Fibroblast of skin of abdomen (primary cell): Measurements from ENCODE around the gene CHRNB1.
A peak's percentile ranks its signal among the peaks of the same experiment; 100 is the strongest.

Experiments used
- DNase-seq: peaks from one replicate; pipeline ENCODE4 v3.0.0-alpha.2; 2013

The CHRNB1 gene

DNA sequence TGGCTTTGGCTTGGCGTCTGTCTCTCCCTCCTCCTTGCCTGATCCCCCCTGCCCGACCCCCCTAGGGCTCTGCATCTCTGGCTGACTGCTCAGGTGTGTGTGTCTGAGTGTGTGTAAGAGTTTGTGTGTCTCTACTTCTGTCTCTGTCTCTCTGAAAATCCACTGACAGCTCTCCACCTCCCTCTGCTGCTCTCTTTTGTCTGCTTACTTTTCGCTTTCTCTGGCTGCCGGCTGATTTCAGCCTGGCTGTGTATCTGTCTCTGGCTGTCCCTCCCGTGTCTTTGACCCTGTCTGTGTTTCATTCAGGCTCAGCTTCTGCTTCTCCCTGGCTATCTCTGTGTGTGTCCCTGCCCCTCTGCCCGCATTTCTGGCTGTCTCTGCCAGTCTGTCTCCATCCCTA, 28.5 kb upstream of the CHRNB1 start:
- no peak for DNase-seq

DNA sequence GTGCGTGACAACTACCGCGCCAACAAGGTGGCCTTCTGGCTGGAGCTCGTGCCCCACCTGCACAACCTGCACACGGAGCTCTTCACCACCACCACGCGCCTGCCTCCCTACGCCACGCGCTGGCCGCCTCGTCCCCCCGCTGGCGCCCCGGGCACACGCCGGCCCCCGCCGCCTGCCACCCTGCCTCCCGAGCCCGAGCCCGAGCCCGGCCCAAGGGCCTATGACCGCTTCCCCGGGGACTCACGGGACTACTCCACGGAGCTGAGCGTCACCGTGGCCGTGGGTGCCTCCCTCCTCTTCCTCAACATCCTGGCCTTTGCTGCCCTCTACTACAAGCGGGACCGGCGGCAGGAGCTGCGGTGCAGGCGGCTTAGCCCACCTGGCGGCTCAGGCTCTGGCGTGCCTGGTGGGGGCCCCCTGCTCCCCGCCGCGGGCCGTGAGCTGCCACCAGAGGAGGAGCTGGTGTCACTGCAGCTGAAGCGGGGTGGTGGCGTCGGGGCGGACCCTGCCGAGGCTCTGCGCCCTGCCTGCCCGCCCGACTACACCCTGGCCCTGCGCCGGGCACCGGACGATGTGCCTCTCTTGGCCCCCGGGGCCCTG, 27.7 kb upstream of the CHRNB1 start:
- no peak for DNase-seq

DNA sequence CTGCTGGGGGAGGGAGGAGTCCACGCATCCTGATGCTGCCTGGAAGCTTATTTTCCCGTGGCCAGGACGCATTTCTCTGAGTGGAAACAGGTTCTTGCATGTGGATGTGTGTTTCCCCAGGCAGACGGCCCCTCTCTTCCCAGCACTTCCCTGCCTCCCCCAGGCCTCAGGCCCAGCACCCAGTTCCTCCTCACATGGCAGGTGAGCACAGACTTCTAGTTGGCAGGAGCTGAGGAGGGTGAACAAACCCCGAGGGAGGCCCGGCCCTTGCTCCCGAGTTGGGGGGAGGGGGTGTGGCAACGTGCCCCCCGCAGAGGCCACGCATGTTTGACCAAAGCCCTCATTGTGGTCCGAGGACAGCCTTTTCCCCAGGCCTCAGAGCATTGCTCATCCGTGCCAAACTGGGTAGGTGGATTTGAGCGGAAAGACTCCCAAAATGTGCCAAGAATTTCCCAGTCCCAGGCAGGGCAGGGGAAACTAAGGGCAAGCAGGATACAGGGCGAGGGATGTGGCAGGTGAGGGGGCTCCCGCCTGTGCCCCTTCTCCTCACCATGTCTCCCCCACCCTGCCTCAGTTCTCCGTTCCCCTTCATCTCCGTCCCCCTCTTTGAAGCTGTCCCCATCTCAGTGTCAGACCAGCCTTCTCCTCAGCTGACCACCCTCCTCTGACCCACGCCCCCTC, 26.2 kb upstream of the CHRNB1 start:
- DNase-seq = no peak

DNA sequence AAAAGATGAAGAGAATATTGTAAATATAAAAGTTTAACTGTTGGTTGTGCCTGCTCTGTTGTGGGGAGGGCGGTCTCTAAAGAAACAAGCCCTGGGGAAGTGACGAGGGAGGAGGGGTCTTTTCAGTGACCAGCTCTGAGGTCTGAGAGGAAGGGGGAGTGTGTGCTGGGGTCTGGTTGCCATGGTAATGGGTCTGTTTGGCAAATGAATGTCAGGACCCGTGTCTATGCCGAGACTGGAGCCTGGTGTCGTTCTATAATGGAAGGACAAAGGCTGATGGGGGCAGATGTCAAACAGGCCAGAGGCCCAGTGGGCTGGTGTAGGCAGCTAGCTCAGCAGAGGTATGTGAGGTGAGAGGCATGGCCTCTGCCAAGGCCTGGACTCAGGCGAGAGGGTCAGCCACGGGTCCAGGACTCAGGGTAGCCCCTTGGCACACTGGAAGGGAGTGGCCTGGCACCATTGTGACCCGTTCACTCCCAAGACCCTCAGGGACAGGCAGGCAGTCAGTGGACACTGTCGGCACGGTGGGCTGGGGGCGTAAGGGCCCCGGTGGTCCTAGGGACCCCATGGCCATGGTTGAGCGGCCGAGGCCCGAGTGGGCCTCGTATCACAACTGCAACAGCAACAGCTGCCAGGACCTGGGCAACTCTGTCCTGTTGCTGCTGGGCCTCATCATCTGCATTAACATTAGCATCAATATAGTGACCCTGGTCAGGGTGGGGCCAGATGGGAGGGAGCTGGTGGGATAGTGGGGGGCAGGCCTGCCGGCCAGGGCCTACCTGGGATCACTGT, 24.8 kb upstream of the CHRNB1 start, which contains the start of gene SPEM1:
TSS of gene SPEM1 (plus strand) at position 506 of the 792 bp plus-strand sequence. CDS start at position 567, 61 bp downstream.
- no peak for DNase-seq

DNA sequence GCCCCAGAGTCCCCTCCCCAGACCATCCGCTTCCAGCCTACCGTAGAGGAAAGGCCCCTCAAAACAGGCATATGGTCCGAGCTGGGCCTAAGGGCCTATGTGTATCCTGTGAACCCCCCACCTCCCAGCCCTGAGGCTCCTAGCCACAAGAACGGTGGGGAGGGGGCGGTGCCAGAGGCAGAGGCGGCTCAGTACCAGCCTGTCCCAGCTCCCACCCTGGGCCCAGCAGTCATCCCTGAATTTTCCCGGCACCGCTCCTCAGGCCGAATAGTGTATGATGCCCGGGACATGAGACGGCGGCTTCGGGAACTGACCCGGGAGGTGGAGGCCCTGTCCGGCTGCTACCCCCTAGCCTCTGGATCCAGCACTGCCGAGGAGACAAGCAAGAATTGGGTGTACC, 23.7 kb upstream of the CHRNB1 start:
- no peak for DNase-seq

DNA sequence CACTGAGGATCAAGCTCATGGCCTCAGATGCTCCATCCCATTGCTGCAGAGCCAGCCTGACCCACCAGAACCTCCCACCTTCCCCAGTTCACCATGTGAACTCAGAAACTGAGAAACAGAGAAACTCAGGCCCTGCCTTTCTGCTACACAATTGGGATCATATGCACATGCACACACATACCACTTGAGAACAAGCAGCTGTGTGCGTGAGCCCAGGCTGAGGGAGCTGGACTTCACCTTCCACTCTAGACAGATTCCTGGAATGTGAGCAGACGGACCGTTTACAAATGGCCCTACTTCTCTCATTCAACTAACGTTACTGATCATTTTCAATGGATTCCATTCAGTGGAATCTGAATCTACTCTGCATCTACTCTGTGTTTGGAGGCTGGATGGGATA, 21.2 kb upstream of the CHRNB1 start:
- DNase-seq = no peak

DNA sequence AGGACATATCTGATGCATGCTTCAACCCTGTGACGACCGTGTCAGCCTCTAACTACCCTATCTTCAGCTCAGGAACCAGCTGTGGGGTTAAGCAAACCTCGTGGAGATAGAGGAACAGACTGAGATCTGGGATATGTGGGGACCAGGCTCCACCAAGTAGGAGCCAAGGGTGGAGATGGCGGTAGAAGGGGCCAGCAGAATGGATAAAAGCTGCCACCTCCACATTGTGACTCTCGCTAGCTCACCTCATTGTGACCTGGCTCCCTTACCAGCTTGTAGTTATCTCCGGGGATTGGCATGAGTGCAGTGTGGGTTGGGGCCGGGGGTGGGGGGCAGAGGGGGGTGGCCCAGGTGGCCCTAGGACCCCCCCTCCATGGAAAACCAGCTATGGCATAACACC, 19.5 kb upstream of the CHRNB1 start, which contains the start of gene SPEM2:
TSS of gene SPEM2 (plus strand) at position 301 of the 400 bp plus-strand sequence. CDS start at position 374, 73 bp downstream.
- DNase-seq = no peak

DNA sequence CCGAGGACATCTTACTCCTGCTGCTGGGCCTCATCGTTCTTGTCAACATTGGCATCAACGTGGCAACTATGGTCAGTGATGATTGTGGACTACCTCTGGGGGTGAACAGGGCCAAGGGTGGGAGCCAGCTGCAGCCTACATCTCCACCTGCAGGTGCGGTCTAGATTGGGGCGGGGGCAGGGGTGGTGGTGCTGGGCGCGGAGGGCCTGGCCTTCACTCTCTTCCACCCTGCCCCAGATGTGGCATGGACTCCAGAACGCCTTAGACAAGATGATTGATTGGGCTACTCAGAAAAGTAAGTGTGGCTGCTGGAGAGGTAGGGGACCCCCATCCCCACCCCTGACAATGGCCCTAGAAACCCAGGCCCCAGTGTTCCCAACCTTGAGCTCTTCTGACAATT, 19.1 kb upstream of the CHRNB1 start:
- no peak for DNase-seq

DNA sequence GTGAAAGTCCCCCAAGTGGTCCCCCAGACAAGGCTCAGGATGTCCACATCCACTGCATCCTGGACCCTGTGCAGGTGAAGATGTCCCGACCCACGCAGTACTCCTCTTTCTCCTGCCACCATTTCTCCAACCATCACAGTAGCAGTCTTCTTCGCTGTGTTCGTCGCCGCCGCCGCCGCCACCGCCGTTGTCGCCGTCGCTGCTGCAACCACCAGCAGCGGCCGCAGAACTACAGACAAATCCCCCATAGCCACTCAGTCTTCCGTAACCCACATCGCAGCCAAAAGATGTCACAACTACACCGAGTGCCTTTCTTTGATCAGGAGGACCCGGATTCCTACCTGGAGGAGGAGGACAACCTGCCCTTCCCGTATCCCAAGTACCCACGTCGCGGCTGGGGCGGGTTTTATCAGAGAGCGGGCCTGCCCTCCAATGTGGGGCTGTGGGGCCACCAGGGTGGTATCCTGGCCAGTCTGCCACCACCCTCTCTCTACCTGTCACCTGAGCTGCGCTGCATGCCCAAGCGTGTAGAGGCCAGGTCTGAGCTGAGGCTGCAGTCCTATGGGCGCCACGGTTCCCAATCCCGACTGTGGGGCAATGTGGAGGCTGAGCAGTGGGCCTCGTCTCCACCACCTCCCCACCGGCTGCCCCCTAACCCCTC, 18.5 kb upstream of the CHRNB1 start:
- no peak for DNase-seq

DNA sequence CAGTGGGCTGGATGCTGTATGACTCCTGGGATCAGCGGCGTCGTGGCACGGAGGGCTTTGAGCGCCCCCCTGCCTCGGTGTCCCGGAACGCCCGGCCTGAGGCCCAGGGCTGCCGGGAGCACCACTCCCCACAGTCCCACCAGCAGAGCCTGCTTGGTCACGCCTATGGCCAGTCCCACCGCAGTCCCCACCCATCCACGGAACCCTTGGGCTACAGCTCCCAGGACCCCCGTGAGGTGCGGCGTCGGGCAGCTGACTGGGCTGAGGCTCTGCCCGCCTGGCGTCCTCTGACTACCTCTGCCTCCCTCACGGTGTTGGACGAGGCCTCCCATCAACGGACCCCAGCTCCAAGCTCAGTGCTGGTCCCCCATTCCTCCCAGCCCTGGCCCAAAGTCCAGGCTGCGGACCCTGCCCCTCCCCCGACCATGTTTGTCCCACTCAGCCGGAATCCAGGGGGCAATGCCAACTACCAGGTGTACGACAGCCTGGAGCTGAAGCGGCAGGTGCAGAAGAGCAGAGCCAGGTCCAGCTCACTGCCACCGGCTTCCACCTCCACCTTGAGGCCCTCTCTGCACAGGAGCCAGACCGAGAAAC, 17.9 kb upstream of the CHRNB1 start:
- no peak for DNase-seq

DNA sequence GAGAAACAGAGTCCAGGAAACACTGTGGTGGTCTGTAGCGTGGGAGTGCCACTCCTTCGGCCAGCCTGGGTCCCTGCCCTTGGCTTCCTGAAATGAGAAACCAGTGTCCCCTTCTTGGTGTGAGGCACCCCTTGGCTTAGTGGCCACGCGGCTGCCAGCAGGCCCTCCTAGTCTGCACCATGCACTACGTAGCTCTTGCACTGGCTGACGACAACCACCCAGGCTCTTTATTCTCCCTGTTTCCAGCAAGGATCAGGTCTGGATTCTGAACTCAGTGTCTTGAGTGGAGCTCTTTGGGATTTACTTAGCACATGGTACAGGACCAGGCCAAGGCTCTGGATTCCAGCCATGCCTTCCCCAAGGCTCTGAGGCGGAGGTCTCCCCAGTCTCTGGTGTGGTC, 17.3 kb upstream of the CHRNB1 start:
- DNase-seq = no peak

DNA sequence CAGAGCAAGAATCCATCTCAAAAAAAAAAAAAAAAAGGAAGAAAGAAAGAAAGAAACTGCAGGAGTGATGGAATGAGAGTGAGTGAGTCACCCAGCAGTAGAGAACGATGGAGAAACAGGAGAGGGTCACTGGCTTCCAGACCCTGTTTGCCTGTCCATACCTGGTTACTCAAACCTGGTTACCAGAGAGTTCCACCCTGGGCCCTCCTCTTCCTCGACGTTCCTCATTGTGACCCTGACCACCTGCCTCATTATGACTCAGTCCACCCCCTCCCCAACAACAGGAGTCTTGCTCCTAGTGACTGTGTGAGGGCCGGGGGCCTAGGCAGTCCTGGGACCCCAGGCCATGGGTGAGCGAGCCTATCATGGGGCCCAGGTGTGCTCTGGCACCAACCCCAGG, 16.3 kb upstream of the CHRNB1 start, which contains the start of gene SPEM3:
TSS of gene SPEM3 (plus strand) at position 301 of the 400 bp plus-strand sequence. CDS start at position 347, 46 bp downstream.
- DNase-seq = no peak

DNA sequence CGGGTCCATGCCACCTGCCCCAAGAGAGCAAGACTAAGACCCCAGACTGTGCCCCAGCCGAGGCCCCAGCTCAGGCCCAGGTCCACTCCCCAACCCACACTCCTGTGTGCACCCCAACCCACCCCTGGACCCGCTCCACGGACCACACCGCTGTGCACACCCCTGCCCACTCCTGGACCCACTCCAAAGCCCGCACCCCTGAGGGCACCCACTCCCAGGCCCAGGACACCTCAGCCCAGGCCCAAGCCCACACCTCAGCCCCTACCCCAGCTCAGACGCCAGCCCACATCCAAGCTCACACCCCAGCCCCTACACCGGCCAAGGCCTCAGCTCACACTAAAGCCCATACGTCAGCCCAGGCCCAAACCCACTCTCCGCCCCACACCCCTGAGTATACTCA, 15.1 kb upstream of the CHRNB1 start:
- no peak for DNase-seq

DNA sequence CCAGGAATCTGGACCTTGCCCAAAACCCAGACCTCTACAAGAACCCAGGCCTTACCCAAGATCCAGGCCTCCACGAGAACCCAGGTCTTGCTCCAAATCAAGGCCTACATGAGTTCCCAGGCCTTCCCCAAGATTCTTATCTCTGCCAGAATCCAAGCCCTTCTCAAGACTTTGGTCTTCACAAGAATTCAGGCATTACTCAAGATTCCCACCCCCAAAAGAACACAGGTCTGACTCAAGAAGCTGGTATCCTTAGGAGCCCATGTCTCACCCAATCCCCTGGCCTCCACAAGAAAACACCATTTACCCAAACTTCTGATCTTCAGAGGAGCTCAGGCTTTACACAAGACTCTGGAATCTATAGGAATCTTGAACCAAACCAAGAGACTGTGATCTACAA, 13.6 kb upstream of the CHRNB1 start:
- peak; percentile 20 for DNase-seq

DNA sequence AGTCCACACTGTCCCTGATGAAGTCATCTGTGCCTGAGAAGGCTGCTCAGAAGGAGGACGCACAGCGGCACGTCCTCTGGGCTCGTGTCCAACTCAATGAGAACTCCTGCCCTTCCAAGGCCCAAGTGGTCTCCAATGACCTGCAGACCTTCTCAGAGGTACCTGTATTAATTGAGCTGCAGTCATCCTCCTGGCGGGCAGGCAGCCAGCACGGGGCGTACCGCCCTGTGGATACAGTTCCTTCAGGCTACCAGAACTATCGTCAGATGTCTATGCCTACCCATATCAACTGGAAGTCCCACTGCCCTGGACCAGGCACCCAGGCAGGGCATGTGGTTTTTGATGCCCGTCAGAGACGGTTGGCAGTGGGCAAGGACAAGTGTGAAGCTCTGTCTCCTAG, 12.6 kb upstream of the CHRNB1 start:
- no peak for DNase-seq

DNA sequence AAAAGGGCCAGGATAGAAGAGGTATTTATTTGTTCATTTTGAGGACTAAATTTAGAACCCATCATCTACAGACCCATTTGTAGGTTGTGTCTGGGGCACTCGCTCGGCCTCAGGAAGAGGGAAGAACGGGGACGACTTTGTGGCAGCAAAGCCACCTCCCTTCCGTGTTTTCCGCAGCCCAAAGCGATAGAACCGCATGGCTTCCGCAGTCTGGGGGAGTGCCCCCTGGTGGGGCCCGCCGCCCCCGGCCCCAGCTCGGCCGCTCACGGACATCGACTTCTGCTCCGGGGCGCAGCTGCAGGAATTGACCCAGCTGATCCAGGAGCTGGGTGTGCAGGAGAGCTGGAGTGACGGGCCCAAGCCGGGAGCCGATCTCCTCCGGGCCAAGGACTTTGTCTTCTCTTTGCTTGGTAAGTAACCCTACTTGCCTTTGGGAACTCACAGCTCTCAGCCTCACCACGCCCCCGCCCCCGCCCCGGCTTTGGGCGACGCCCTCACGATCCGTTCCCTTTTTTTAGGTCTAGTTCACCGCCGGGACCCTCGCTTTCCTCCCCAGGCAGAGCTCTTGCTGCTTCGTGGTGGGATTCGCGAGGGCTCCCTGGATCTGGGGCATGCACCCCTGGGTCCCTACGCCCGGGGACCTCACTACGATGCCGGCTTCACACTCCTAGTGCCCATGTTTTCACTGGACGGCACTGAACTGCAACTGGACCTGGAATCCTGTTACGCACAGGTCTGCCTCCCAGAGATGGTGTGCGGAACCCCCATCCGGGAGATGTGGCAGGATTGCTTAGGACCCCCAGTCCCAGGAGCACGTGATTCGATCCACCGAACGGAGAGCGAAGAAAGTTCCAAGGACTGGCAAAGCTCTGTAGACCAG, 8.9 kb upstream of the CHRNB1 start:
- peak; percentile 11 for DNase-seq

DNA sequence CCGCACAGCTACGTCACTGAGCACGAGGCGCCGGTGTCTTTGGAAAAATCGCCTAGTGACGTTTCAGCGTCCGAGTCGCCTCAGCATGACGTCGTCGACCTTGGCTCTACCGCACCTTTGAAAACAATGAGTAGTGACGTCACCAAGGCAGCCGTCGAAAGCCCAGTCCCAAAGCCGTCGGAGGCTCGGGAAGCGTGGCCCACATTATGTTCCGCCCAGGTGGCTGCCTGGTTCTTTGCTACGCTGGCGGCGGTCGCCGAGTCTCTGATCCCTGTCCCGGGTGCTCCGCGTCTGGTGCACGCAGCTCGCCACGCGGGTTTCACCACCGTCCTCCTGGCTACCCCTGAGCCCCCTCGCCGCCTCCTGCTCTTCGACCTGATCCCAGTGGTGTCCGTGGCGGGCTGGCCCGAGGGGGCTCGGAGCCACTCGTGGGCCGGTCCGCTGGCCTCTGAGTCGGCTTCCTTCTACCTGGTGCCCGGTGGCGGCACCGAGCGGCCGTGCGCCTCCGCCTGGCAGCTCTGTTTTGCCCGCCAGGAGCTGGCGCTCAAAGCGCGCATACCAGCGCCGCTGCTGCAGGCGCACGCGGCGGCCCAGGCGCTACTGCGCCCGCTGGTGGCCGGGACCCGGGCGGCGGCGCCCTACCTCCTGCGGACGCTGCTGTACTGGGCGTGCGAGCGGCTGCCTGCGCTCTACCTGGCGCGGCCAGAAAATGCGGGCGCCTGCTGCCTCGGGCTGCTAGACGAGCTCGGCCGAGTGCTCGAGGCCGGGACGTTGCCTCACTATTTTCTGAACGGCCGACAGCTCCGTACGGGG, 8.1 kb upstream of the CHRNB1 start:
- DNase-seq = peak; percentile 65

DNA sequence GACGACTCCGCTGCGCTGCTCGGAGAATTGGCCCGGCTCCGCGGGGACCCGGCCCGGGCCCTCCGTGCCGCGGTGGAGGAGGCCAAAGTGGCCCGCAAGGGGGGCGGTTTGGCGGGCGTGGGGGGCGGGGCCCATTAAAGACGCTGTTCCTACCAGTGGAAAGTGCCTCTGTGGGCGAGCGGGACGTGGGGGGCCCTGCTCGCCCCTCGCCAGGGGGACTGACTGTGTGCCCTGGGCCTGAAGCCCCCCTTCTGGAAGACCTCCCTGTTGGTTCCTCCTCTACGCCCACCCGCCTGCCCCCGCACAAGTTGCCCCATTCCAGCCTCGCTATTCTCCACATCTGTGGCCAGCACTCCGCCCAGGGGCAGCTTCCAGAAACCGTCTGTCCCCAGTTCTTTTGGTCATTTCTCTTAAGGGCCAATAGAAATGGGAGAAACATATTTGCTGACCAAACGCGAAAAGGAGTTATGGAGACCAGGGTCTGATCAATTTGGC, 7.4 kb upstream of the CHRNB1 start:
- DNase-seq = no peak

DNA sequence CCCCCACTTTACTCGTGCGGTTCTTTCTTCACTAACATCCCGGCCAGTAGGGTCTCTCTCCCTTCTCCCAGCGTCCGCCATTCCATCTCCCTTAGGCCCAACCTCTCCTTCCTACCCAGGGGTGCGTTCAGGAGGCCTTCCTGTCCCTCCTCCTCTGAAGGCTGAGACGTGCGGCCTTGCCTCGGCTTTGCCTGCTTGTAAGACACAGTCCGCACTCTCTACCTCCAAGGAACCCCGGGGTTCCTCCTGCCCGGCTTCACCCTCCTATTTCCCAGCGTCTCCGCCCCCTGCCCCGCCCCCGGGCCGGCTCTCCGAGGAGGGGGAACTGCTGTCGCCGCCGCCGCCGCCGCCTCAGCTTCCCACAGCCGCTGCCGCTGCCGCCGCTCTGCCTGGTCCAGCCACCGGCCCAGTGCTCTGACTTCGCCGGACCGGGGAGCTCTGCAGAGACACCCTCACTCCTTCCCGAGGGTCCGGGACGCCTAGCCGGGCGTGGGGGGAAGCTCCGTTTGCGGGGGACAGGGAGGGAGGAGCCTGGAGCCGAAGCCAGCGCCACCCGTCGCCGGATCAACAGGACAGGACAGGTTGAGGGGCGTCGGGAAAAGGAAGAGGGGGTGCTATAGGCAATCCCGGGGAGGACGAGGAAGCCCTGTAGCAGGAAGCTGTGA, 6.8 kb upstream of the CHRNB1 start:
- DNase-seq = peak; percentile 17
